Naive thymus-derived CD4-positive, alpha-beta T cell (primary cell): Measurements from ENCODE around the gene BPIFB4. TPM values are rescaled to one million over a fixed set of nuclear protein-coding genes. Genes with fewer than 3 reads are reported as not detected.

Experiments
- ATAC-seq: fragments of 150-1000 bp; cut with Tn5 transposase; 2 replicates; pipeline ENCODE4 v1.10.0; 2021; ENCODE audit warnings: mild to moderate bottlenecking, moderate library complexity
- CTCF ChIA-PET: fragments of 350-600 bp; sonication (Branson Sonifier 250); formaldehyde crosslinking; loops from one replicate; lab custom pipeline; 2021; ENCODE audit warnings: antibody characterized with exemption; lab: Charles Lee
- POLR2A ChIA-PET: fragments of 350-600 bp; sonication (Branson Sonifier 250); formaldehyde crosslinking; loops from one replicate; lab custom pipeline; 2021; ENCODE audit warnings: antibody characterized with exemption, inconsistent platforms; lab: Charles Lee
- DNase-seq, 9 donors: peaks; one replicate each; pipeline versions ENCODE4 v3.0.0 to v3.0.0-alpha.2; 2020 to 2022; ENCODE audit warnings: mixed read lengths in 1 of 9
- H3K27ac ChIP-seq: one replicate; pipeline ENCODE4 v1.7.0; 2013; ENCODE audit warnings: mild to moderate bottlenecking, low read depth, low read length, moderate library complexity
- H3K27me3 ChIP-seq, 2 donors: one replicate each; pipeline ENCODE4 v1.7.0; 2013; ENCODE audit warnings: low read length in 2 of 2, mild to moderate bottlenecking in 2 of 2, moderate library complexity in 2 of 2; ENCODE audit not compliant: control insufficient read depth in 2 of 2, insufficient read depth in 2 of 2
- H3K36me3 ChIP-seq, 3 experiments: 1 replicate in 2 of 3; 2 replicates in 1 of 3; pipeline ENCODE4 v1.7.0; 2013; ENCODE audit warnings: low read length in 3 of 3, mild to moderate bottlenecking in 3 of 3, moderate library complexity in 1 of 3; ENCODE audit not compliant: insufficient read depth in 3 of 3, control insufficient read depth in 2 of 3
- H3K4me1 ChIP-seq, 2 donors: one replicate each; pipeline ENCODE4 v1.7.0; 2013; ENCODE audit warnings: low read length in 2 of 2, mild to moderate bottlenecking in 2 of 2, moderate library complexity in 1 of 2; ENCODE audit not compliant: control insufficient read depth in 2 of 2, insufficient read depth in 2 of 2
- H3K4me3 ChIP-seq: 2 replicates; pipeline ENCODE4 v1.7.0; 2013; ENCODE audit warnings: mild to moderate bottlenecking, low read length
- H3K9me3 ChIP-seq, 3 experiments: 1 replicate in 2 of 3; 2 replicates in 1 of 3; pipeline ENCODE4 v1.7.0; 2013; ENCODE audit warnings: low read length in 3 of 3; ENCODE audit not compliant: control insufficient read depth in 2 of 3
- H3K27ac Mint-ChIP-seq, 9 donors: one replicate each; pipeline ENCODE4 v1.8.0; 2020 to 2022; ENCODE audit warnings: mixed read lengths in 9 of 9, mild to moderate bottlenecking in 8 of 9, moderate library complexity in 5 of 9, inconsistent platforms in 2 of 9
- H3K27me3 Mint-ChIP-seq, 5 donors: one replicate each; pipeline ENCODE4 v1.8.0; 2021 to 2022; ENCODE audit warnings: mixed read lengths in 5 of 5, mild to moderate bottlenecking in 1 of 5
- H3K36me3 Mint-ChIP-seq, 5 donors: one replicate each; pipeline ENCODE4 v1.8.0; 2020 to 2022; ENCODE audit warnings: mixed read lengths in 5 of 5, mild to moderate bottlenecking in 3 of 5, inconsistent platforms in 1 of 5
- H3K4me1 Mint-ChIP-seq, 7 donors: one replicate each; pipeline ENCODE4 v1.8.0; 2020 to 2022; ENCODE audit warnings: mixed read lengths in 7 of 7, mild to moderate bottlenecking in 3 of 7, inconsistent platforms in 1 of 7
- H3K4me3 Mint-ChIP-seq, 10 donors: one replicate each; pipeline ENCODE4 v1.8.0; 2020 to 2022; ENCODE audit warnings: mild to moderate bottlenecking in 10 of 10, mixed read lengths in 10 of 10, moderate library complexity in 6 of 10, inconsistent platforms in 2 of 10
- H3K9me3 Mint-ChIP-seq, 11 donors: one replicate each; pipeline ENCODE4 v1.8.0; 2020 to 2022; ENCODE audit warnings: mixed read lengths in 11 of 11, mild to moderate bottlenecking in 4 of 11, inconsistent platforms in 1 of 11, moderate library complexity in 1 of 11
- intact Hi-C, 2 donors: fragments of 100-400 bp; cut with micrococcal nuclease; formaldehyde crosslinking; loops; one replicate each; pipeline ENCODE4 v1.15.1; 2023
- polyA plus RNA-seq, 2 donors: library from polyadenylated mRNA; unstranded; fragments of 300-500 nt; fragmentation: Illumina TruSeq; gene quantifications; one replicate each; pipeline ENCODE4 v1.2.3, GENCODE V29; 2021
- total RNA-seq, 6 experiments: library from RNA in 5 of 6; stranded (reverse) in 5 of 6; gene quantifications; 1 replicate in 5 of 6; 2 replicates in 1 of 6; pipeline ENCODE4 v1.2.3 and lab custom pipeline; 2021 to 2026

Gene BPIFB4
- total and polyA plus RNA-seq, 7 experiments from 2014 or later, result not detected

DNA sequence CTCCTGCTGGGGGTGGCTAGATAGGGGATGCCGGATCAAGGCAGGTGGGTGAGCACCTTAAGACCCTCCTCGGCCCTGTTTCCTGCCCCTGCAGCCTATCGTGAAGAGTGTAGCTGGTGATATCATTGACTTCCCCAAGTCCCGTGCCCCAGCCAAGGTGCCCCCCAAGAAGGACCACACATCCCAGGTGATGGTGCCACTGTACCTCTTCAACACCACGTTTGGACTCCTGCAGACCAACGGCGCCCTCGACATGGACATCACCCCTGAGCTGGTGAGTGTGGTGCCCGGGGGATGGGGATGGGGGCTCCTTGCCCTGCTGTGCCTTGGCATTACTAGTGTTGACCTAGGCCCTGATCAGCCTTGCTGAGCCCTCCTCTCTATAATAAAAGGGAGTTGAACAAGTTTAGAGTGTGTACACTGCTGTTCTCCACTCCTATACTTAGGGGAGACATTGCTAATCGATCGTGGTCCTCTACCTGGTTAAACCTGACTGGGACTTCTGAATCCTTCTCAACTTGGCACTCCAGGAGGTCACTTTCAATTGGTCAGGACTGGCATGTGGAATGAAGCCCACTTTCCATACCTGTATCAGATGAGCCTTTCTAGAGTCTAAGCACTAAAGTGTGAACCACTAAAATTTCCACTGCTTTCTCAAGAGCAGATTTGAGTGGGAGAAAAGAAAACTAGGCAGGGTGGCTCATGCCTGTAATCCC is 14.7 kb upstream of the BPIFB4 start:
- DNase-seq, result no peak

DNA sequence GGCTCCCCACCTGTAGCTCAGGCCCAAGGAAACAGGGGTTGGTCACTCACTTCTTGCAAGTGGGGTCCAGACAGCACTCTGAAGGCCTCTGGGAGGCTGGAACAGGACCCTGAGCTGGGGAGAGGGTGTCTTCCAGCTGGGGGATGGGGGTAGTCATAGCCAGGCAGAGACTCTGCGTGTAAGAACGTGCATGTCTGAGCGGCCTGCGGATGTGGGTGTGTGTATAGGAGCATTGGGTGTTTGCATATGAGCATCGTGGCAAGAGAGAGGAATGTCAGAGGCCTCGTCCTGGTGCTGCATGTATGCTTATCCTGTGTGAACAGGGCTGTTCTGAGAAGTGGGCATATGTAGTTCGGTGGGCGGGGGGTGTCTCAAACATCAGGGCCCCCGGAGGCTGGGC is 13.7 kb upstream of the BPIFB4 start:
- Histone ChIP-seq H3K9me3 (no peaks in the 10 kb centered on the region), H3K27ac (no peak overlapping the region), H3K27me3 (no peaks in the 10 kb centered on the region), H3K4me3 (no peak overlapping the region), H3K36me3 (no peaks in the 10 kb centered on the region), H3K4me1 (peaks cover 0 to 5% of the 10 kb centered on the region in 2 donors)
- intact Hi-C loops, result no loop called here
- no peak for DNase-seq
- no peak for ATAC-seq
- Mint-ChIP-seq H3K4me3 (no peak overlapping the region), H3K36me3 (no peaks in the 10 kb centered on the region), H3K27ac (peak overlapping the region in 2 of 9 donors; percentile 57 to 58), H3K9me3 (no peaks in the 10 kb centered on the region), H3K4me1 (peaks cover 0 to 26% (median 24%) of the 10 kb centered on the region in 7 donors), H3K27me3 (no peaks in the 10 kb centered on the region)
- ChIA-PET CTCF (interaction anchor here (0.5 to 0.6 kb wide), 2 partner anchors 38 to 382 kb away, joined by 3 read pairs; no protein-coding TSS in a partner anchor), POLR2A (no interaction called here)

More for the DNA sequence above, 14.7 kb upstream of the BPIFB4 start:
- H3K27ac ChIP-seq, result no peak overlapping the region
- H3K9me3 Mint-ChIP-seq, result no peaks in the 10 kb centered on the region
- no peak overlapping the region for H3K4me3 ChIP-seq
- H3K27me3 ChIP-seq, result no peaks in the 10 kb centered on the region
- H3K9me3 ChIP-seq, result no peaks in the 10 kb centered on the region
- ATAC-seq, result no peak
- H3K27me3 Mint-ChIP-seq, result no peaks in the 10 kb centered on the region
- POLR2A ChIA-PET, result interaction anchor here (0.6 kb wide), 1 partner anchor 120 kb away, joined by 4 read pairs; no protein-coding TSS in a partner anchor
- peaks cover 0 to 26% (median 17%) of the 10 kb centered on the region in 7 donors for H3K4me1 Mint-ChIP-seq
- peaks cover 0 to 5% of the 10 kb centered on the region in 2 donors for H3K4me1 ChIP-seq
- intact Hi-C loops, result no loop called here
- no peaks in the 10 kb centered on the region for H3K36me3 Mint-ChIP-seq
- H3K27ac Mint-ChIP-seq, result peak overlapping the region in 3 of 9 donors; percentile 26 to 36 (median 28)
- H3K4me3 Mint-ChIP-seq, result no peak overlapping the region
- H3K36me3 ChIP-seq, result no peaks in the 10 kb centered on the region
- CTCF ChIA-PET, result no interaction called here

DNA sequence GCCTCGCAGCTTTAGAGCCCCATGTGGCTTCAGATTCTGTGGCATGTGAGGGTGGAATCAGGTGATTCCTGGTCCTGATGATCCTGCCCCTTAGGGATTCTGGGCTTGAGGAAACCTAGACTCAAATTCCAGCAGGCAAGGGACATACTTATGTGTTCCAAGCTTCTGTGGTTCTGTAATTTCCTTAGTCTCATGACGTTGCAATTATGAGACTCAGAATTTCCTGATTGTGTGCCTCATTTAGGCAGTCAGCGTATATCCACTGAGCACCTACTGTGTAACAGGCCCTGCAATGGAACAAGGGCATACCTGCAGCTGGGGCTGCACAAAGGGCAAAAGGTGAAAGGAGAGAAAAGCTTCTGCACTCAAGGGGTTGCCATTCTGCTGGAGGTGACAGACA is 11.6 kb upstream of the BPIFB4 start:
- ChIA-PET CTCF (no interaction called here), POLR2A (no interaction called here)
- Histone ChIP-seq H3K9me3 (no peaks in the 10 kb centered on the region), H3K4me1 (peaks cover 0 to 5% of the 10 kb centered on the region in 2 donors), H3K36me3 (no peaks in the 10 kb centered on the region), H3K4me3 (no peak overlapping the region), H3K27ac (no peak overlapping the region), H3K27me3 (no peaks in the 10 kb centered on the region)
- no peak for DNase-seq
- Mint-ChIP-seq H3K4me1 (peaks cover 0 to 26% (median 21%) of the 10 kb centered on the region in 7 donors), H3K9me3 (no peaks in the 10 kb centered on the region), H3K27ac (peak overlapping the region in 6 of 9 donors; percentile 19 to 86 (median 46)), H3K4me3 (peak overlapping the region in 2 of 10 donors; percentile 1 to 49), H3K36me3 (no peaks in the 10 kb centered on the region), H3K27me3 (no peaks in the 10 kb centered on the region)
- intact Hi-C loops, result no loop called here
- no peak for ATAC-seq

DNA sequence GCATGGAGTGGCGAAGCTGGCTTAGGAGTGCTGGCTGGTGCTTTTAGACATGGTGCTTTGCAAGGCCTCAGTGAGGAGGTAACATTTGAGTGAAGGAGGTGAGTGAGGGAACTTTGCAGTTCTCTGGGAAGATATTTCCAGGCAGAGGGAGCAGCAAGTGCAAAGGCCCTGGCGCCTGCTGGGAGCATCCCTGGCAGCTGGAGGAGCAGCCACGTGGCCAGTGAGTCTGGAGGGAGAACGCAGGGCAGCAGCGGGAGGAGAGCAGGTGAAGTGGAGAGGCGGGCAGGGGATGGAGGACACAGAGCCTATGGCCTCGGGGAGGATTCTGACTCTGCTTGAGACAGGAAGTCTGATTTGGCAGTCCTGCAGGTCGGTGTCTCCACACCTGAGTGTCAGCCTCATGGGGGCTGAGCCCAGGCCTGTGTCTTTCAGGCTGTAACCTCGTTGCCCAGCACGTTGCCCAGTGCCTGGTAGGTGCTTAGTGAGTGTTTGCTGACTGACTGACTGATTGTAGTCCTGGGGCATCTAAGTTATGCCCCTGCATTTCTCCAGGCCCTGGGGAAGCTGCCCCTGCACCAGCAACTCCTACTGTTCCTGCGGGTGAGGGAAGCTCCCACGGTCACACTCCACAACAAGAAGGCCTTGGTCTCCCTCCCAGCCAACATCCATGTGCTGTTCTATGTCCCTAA is 11.0 kb upstream of the BPIFB4 start:
- POLR2A ChIA-PET, result no interaction called here

DNA sequence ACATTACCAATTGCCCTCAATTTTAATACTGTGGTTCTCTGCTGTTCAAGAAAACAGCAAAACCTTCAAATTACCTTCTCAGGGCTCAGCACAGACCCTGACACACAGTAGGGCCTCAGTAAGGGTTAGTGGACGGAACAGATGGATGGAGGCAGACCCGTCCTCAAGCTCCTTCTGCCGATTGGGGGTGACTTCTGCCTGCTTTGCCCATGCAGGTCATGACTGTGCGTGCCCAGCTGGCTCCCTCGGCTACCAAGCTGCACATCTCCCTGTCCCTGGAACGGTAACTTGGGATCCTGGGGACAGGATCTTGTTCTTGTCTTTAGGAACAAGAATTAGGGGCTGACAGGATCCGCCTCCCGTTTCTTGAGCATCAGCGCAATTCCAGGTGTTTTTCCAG is 9.8 kb upstream of the BPIFB4 start:
- Mint-ChIP-seq H3K27me3 (no peaks in the 10 kb centered on the region), H3K27ac (peak overlapping the region in 3 of 9 donors; percentile 41 to 75 (median 63)), H3K36me3 (no peaks in the 10 kb centered on the region), H3K9me3 (peaks cover 0 to 3% (median 0%) of the 10 kb centered on the region in 11 donors), H3K4me1 (peaks cover 0 to 32% (median 25%) of the 10 kb centered on the region in 7 donors), H3K4me3 (no peak overlapping the region)
- no peaks in the 10 kb centered on the region for H3K27me3 ChIP-seq
- CTCF ChIA-PET, result no interaction called here
- POLR2A ChIA-PET, result no interaction called here
- H3K4me3 ChIP-seq, result no peak overlapping the region
- intact Hi-C loops, result no loop called here
- no peak for DNase-seq
- no peak for ATAC-seq
- no peak overlapping the region for H3K27ac ChIP-seq
- H3K36me3 ChIP-seq, result no peaks in the 10 kb centered on the region
- H3K4me1 ChIP-seq, result peaks cover 0 to 5% of the 10 kb centered on the region in 2 donors
- H3K9me3 ChIP-seq, result no peaks in the 10 kb centered on the region

More for the DNA sequence above, 11.0 kb upstream of the BPIFB4 start:
- no peaks in the 10 kb centered on the region for H3K9me3 Mint-ChIP-seq
- DNase-seq, result no peak
- CTCF ChIA-PET, result no interaction called here
- Histone ChIP-seq H3K27me3 (no peaks in the 10 kb centered on the region), H3K9me3 (no peaks in the 10 kb centered on the region), H3K4me3 (no peak overlapping the region), H3K36me3 (no peaks in the 10 kb centered on the region), H3K27ac (no peak overlapping the region), H3K4me1 (peaks cover 0 to 5% of the 10 kb centered on the region in 2 donors)
- peak overlapping the region in 6 of 9 donors; percentile 16 to 86 (median 46) for H3K27ac Mint-ChIP-seq
- no peak for ATAC-seq
- H3K4me3 Mint-ChIP-seq, result peak overlapping the region in 1 of 10 donors; percentile 1
- no peaks in the 10 kb centered on the region for H3K36me3 Mint-ChIP-seq
- intact Hi-C loops, result no loop called here
- peaks cover 0 to 26% (median 21%) of the 10 kb centered on the region in 7 donors for H3K4me1 Mint-ChIP-seq
- H3K27me3 Mint-ChIP-seq, result no peaks in the 10 kb centered on the region

DNA sequence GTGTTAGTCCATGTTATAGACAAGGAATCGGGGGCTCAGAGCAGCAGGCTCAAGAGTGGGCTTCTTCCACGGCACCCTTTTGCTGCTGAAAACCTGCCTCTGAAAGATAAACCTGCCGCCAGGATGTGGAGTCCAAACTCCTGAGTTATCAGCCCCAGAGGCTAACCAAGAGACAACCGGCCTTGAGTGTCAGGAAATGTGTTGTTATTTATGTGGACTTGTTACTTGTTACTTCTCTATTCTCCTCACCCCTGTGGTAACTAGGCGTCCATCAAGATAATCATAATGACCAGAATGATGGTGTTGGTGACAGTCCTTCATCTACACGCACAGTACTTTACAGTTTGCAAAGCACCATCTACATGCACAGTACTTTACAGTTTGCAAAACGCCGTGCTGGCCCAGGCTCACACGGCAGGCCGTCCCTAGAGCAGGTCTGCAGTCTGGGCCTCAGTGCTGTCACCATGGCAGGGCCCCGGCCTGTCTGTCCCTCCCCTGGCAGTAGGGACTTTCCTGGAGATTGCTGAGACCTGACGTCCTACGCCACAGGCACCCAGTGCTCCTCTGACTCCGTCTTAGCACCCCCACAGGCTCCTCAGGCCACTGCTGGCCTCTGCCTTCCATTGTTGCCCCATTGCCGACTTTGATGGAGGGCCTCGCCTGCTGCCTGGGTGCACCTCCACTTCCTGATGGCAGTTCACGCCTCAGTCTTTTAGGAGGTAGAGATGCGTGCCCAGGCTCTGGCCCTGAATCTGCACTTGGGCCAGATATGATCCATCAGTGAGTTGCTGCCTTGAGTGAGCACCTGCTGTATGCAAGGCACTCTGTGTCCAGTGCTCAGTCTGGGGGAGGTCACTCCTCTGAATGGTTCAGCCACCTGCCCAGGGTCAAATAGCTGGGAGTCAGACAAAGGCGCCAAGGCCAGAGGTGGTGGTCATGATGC is 9.1 kb upstream of the BPIFB4 start:
- no peak overlapping the region for H3K27ac ChIP-seq
- H3K27me3 Mint-ChIP-seq, result peaks cover 0 to 3% (median 0%) of the 10 kb centered on the region in 5 donors
- peaks cover 0 to 32% (median 22%) of the 10 kb centered on the region in 7 donors for H3K4me1 Mint-ChIP-seq
- intact Hi-C loops, result no loop called here
- no peaks in the 10 kb centered on the region for H3K27me3 ChIP-seq
- H3K36me3 Mint-ChIP-seq, result no peaks in the 10 kb centered on the region
- H3K9me3 Mint-ChIP-seq, result peaks cover 0 to 3% (median 0%) of the 10 kb centered on the region in 11 donors
- H3K36me3 ChIP-seq, result no peaks in the 10 kb centered on the region
- H3K4me1 ChIP-seq, result peaks cover 0 to 5% of the 10 kb centered on the region in 2 donors
- peak overlapping the region in 1 of 9 donors; percentile 41 for H3K27ac Mint-ChIP-seq
- ChIA-PET CTCF (no interaction called here), POLR2A (no interaction called here)
- DNase-seq (no peak), ATAC-seq (no peak)
- H3K4me3 Mint-ChIP-seq, result no peak overlapping the region
- no peaks in the 10 kb centered on the region for H3K9me3 ChIP-seq
- no peak overlapping the region for H3K4me3 ChIP-seq
